NCI-H2029 (cell line): ENCODE results near the gene ERGIC2.
"Not testable (repeated sequence)": the region's sequence is repeated elsewhere in the genome, so short reads cannot be mapped to it uniquely, and the experiment has no call there.

ENCODE experiments used
- DNase-seq: peaks from one replicate; lab custom pipeline; 2025; lab: John Stamatoyannopoulos, UW

The ERGIC2 gene

DNA sequence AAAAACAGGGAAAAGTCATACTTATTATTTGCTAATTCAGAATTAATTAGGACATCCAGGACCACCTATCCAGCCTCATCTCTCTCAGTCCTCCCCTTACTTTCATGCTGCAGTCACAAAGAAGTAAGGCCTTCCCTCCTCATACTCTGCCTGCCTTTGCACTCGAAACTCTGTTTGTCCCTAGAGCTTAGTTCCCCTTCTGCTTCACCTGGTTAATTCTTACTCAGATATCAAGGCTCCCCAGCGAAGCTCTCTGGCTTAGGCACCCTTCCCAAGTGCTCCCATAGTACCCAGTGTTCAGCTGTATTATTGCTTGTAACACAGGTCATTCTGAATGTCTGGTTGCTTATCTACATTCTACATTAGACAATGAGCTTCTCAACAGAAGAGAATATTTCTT, 81.3 kb downstream of the ERGIC2 start:
- DNase-seq: no peak

- no peak for DNase-seq
These were observed 89.7 kb downstream of the ERGIC2 start for GRCh38 chr12:29291226-29291625.

DNA sequence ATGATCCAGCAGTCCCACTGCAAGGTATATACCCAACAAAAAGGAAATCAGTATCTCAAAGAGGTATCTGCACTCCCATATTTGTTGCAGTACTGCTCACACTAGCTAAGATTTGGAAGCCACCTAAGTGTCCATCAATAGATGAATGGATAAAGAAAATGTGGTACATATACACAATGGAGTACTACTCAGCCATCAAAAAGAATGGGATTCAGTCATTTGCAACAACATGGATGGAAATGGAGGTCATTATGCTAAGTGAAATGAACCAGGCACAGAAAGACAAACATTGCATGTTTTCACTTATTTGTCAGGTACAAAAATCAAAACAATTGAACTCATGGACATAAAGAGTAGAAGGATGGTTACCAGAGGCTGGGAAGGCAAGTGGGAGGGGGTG, 90.5 kb downstream of the ERGIC2 start:
- DNase-seq: not testable (repeated sequence)

DNA sequence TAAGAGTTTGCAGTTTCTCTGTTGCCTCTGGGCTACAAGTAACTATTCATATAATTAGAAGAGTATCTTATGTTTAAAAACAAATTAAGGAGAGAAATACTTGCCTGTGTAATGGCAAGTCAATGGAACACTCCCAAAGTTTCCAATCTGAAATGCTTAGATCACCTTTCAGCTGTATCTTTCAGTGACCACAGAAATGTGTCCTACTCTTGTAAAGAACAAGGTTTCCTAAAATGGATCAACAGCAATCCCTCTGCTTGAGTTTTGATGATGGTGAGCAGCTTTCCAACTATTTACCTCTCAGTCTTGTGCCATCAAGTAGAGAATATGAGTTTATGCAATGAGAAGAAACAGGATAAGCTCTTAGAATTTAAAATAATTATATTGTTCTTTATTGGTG, 92.9 kb downstream of the ERGIC2 start:
- DNase-seq: no peak

- no peak for DNase-seq
These were observed 93.3 kb downstream of the ERGIC2 start for GRCh38 chr12:29287622-29288021.
